GM19395 (cell line): ENCODE data around the gene SLC24A3.
A peak's percentile ranks its signal among the peaks of the same experiment; 100 is the strongest.

Source experiments
- ATAC-seq: cut with Tn5 transposase; IDR thresholded peaks from one replicate; pipeline ENCODE4 v1.9.1; 2021; ENCODE audit warnings: mild to moderate bottlenecking, moderate library complexity; ENCODE audit not compliant: unreplicated experiment

Gene SLC24A3

GRCh38 chr20:19692685-19693119 is 480.3 kb downstream of the SLC24A3 start:
- ATAC-seq: no peak

- ATAC-seq: no peak
Measured at GRCh38 chr20:19693508-19693907, 481.1 kb downstream of the SLC24A3 start.

GRCh38 chr20:19695081-19695480 is 482.6 kb downstream of the SLC24A3 start:
- no peak for ATAC-seq

GRCh38 chr20:19696620-19697019 is 484.2 kb downstream of the SLC24A3 start:
- no peak for ATAC-seq

DNA sequence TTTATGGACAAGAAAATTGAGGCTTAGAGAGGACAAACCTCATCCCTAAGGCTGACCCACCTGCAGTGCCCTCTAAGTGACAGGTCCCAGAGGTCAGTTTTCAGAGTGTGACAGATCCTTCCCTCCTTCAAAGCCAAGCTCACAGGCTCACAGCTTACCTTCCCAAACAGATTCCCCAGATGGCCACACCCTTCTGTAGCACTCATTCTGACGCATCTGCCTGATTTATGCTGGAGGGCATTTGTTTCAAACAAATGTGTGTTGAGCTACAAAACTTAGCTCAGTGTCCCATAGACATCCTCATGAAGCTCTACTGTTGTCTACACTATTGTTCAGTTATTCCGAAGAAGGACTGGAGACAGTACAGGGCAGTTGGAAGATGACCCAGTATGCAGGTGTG is 485.0 kb downstream of the SLC24A3 start:
- ATAC-seq: no peak

GRCh38 chr20:19699180-19699971 is 486.9 kb downstream of the SLC24A3 start:
- no peak for ATAC-seq

GRCh38 chr20:19701429-19701828 is 489.0 kb downstream of the SLC24A3 start:
- ATAC-seq: no peak

GRCh38 chr20:19706463-19706862 is 494.0 kb downstream of the SLC24A3 start:
- peak; percentile 84 for ATAC-seq

GRCh38 chr20:19709635-19710335 is 497.3 kb downstream of the SLC24A3 start:
- ATAC-seq: no peak

DNA sequence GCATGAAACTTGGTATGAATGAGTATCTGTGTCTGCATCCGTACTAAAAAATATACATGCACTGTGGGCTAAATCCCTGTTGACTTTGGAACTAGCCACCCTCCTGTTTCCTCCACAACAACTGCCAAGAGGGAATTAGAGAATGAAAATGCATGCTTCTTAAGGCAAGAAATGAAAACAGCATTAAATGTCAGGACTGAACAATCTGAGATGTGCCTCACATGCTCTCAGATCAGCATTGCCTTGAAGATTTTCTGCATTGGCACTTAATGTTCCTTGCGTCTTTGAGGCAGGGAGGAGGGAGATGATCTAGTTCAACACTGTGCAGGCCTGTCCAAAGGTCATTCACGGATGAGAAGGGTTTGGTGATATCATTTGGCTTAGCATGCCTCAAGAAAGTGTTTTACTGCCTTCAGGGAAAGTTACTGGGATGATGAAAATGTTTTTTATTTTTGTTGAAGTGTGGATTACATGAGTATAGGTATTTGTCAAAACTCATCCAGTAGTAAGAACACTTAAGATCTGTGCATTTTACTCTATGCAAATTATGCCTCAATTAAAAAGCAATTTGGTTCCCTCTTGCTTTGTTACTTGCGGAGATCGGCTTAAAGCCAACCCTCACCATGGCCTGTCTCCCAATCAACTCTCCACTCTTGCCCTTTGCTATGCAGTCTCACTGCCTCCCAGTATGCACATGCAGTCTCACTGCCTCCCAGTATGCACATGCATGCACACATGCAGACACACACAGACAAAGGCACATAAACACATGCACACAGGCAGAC is 498.1 kb downstream of the SLC24A3 start:
- ATAC-seq: no peak

- ATAC-seq: no peak
Measured at GRCh38 chr20:19711126-19711525, 498.7 kb downstream of the SLC24A3 start.

- ATAC-seq: no peak
Measured at GRCh38 chr20:19712721-19713260, 500.3 kb downstream of the SLC24A3 start.

GRCh38 chr20:19713822-19714578 is 501.6 kb downstream of the SLC24A3 start:
- ATAC-seq: no peak

- ATAC-seq: no peak
Measured at GRCh38 chr20:19714579-19714840, 502.1 kb downstream of the SLC24A3 start.

- no peak for ATAC-seq
Measured at GRCh38 chr20:19715986-19716385, 503.5 kb downstream of the SLC24A3 start.

GRCh38 chr20:19718880-19719279 is 506.4 kb downstream of the SLC24A3 start:
- no peak for ATAC-seq

- no peak for ATAC-seq
Measured at GRCh38 chr20:19720991-19721390, 508.5 kb downstream of the SLC24A3 start.

GRCh38 chr20:19723051-19723450 is 510.6 kb downstream of the SLC24A3 start:
- no peak for ATAC-seq

- no peak for ATAC-seq
Measured at GRCh38 chr20:19723813-19724430, 511.5 kb downstream of the SLC24A3 start.

DNA sequence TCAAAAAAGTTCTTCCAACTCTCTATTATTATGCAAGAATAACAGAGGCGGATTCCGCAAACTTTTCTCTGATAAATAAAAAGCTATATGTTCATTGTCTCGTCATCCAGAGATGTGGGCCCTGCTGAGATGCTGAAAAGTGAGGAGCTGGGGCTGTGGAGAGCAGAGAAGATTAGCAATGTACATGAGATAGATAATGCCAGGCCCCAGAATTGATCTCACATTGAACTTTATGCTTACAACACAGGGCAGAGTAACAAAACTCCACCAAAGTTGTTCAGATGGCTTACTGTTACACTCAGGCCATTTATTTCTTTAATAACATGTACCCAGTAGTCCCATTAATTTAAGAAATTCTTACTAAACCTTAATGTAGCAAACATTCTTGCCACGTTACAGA is 512.9 kb downstream of the SLC24A3 start:
- ATAC-seq: no peak
